GM12878 (cell line): ENCODE measurements around the gene TUBB. TPM values are rescaled to one million over a fixed set of nuclear protein-coding genes. Genes with fewer than 3 reads are reported as not detected.

ENCODE experiments used
- BRCA1 ChIP-seq: IDR thresholded peaks from 2 replicates; pipeline ENCODE4 v1.6.1; 2011; ENCODE audit warnings: low read depth, low read length, improper control_type of control experiment
- EP300 ChIP-seq, 2 experiments: fragments of 150-350 bp in 1 of 2; IDR thresholded peaks; 2 replicates each; pipeline ENCODE4 v1.6.1; 2011 to 2012; ENCODE audit warnings: low read depth in 2 of 2, low read length in 2 of 2, borderline replicate concordance in 1 of 2, improper control_type of control experiment in 1 of 2, inconsistent platforms in 1 of 2; ENCODE audit not compliant: control insufficient read depth in 1 of 2
- NBN ChIP-seq: fragments of 450-650 bp; IDR thresholded peaks from 2 replicates; pipeline ENCODE4 v1.6.1; 2016
- NR2C1 ChIP-seq: fragments of 450-650 bp; IDR thresholded peaks from 2 replicates; pipeline ENCODE4 v1.6.1; 2017; ENCODE audit warnings: antibody characterized with exemption, mild to moderate bottlenecking, moderate library complexity
- PML ChIP-seq: IDR thresholded peaks from 2 replicates; pipeline ENCODE4 v1.6.1; 2012; ENCODE audit warnings: low read length, inconsistent platforms
- POLR2AphosphoS2 ChIP-seq: IDR thresholded peaks from 2 replicates; pipeline ENCODE4 v1.6.1; 2011; ENCODE audit warnings: low read depth, mild to moderate bottlenecking, low read length, improper control_type of control experiment, moderate library complexity
- POU2F2 ChIP-seq: IDR thresholded peaks from 3 replicates; pipeline ENCODE4 v1.6.1; 2011; ENCODE audit warnings: low read depth, mild to moderate bottlenecking, low read length, borderline replicate concordance
- STAT1 ChIP-seq: fragments of 450-650 bp; conservative IDR thresholded peaks from 2 replicates; pipeline ENCODE4 v1.6.1; 2014; ENCODE audit warnings: antibody characterized with exemption, mild to moderate bottlenecking
- TCF3 ChIP-seq: IDR thresholded peaks from 2 replicates; pipeline ENCODE4 v1.6.1; 2012; ENCODE audit warnings: low read depth, mild to moderate bottlenecking, low read length, borderline replicate concordance; ENCODE audit not compliant: insufficient read depth
- ZNF384 ChIP-seq: IDR thresholded peaks from 2 replicates; pipeline ENCODE4 v1.6.1; 2012; ENCODE audit warnings: low read depth, mild to moderate bottlenecking, low read length, improper control_type of control experiment, borderline replicate concordance
- polyA plus RNA-seq, 11 experiments: library from polyadenylated mRNA; depleted of rRNA in 4 of 11; unstranded in 6 of 11; stranded (reverse) in 5 of 11; fragments of >200 nt; fragmentation: Nextera tagmentation in 4 of 11; fragmentation: Illumina TruSeq in 1 of 11; extraction: Ambion mirVana in 4 of 11; extraction: Trizol in 1 of 11; gene quantifications; 1 replicate in 1 of 11; 2 replicates in 10 of 11; pipeline versions ENCODE4 v1.2.1 to v1.2.3, GENCODE V29; 2011 to 2016; ENCODE audit warnings: inconsistent platforms in 2 of 11, missing spikeins in 2 of 11, low read depth in 1 of 11
- total RNA-seq, 4 experiments: library from RNA; depleted of rRNA in 3 of 4; stranded (reverse); fragments of >200 nt in 3 of 4; fragmentation: Illumina TruSeq in 1 of 4; extraction: Trizol in 1 of 4; gene quantifications; 2 replicates each; pipeline versions ENCODE4 v1.2.1 to v1.2.3, GENCODE V29; 2013 to 2021
- TF ChIP-seq, protein P1 (sequence below): fragments of 450-650 bp; IDR thresholded peaks from 2 replicates; pipeline ENCODE4 v1.6.1; 2016; ENCODE audit warnings: mild to moderate bottlenecking
- TF ChIP-seq, protein P2 (sequence below): fragments of 450-650 bp; formaldehyde crosslinking; IDR thresholded peaks from 2 replicates; pipeline ENCODE4 v1.4.0; 2020; ENCODE audit warnings: mild to moderate bottlenecking, moderate library complexity
- TF ChIP-seq, protein P3 (sequence below): fragments of 450-650 bp; IDR thresholded peaks from 2 replicates; pipeline ENCODE4 v1.6.1; 2017; ENCODE audit warnings: mild to moderate bottlenecking, low read depth, inconsistent platforms; ENCODE audit not compliant: poor library complexity, severe bottlenecking

TUBB gene
- total and polyA plus RNA-seq, 10 of the 15 experiments (the other 5 are each of a cell fraction or from before 2014, with no cell fraction given) = 1,039 to 3,052 (median 1,656) TPM

DNA sequence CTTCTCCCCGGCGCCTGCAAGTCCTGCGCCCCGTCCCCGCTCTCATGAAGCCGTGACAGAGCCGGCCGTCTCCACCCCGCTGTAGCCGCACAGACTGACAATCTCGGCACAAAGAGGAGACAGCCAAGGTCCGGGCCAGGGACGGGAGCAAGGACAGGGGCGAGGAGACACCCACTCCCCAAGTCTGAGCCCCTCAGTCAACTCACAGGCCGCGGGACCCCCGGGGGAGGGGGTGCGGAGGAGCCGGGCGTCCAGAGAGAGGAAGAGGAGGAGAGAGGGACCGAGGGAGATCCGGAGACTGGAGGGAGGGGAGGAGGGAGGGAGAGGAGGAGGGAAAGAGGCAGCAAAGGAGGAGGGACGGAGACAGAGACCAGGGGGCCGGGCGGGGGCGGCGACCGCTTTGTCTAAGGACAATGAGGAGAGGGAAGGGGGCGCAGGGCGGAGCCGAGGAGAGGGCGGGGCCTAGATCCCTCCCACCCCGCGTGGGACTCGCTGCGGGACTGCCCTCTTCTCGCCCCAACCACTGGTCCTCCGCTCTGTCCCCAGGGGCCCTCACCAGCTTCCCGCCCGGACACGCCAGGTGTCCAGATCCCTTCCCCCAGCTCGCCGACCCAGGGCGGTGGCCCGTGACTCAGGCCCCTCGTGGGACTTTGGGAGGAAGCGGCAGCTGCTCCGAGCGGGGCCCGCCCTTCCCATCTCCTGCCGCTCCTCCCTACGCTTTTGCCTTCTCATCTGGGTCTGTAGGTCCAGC lies 33.1 kb upstream of the TUBB start (continued):
- TF ChIP-seq PML (no peak), BRCA1 (no peak), POLR2AphosphoS2 (peak; percentile 83; the same call in 1 of the 2 replicates), STAT1 (0 out of 2 replicates have a peak, but pooled peaks have one; percentile 57), POU2F2 (peak; percentile 24; the same call in 1 of the 3 replicates), EP300 (IDR thresholded peaks at IDR 0.05; ENCODE audit: borderline replicate concordance in 1 of 2, control insufficient read depth in 1 of 2, low read depth in 2 of 2, low read length in 2 of 2) (peak; percentile 60 to 91), ZNF384 (no peak), TCF3 (peak; percentile 100), NBN (peak; percentile 97), NR2C1 (peak; percentile 52)
- TF ChIP-seq, protein P1, sequence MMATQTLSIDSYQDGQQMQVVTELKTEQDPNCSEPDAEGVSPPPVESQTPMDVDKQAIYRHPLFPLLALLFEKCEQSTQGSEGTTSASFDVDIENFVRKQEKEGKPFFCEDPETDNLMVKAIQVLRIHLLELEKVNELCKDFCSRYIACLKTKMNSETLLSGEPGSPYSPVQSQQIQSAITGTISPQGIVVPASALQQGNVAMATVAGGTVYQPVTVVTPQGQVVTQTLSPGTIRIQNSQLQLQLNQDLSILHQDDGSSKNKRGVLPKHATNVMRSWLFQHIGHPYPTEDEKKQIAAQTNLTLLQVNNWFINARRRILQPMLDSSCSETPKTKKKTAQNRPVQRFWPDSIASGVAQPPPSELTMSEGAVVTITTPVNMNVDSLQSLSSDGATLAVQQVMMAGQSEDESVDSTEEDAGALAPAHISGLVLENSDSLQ = peak; percentile 74
- TF ChIP-seq, protein P2, sequence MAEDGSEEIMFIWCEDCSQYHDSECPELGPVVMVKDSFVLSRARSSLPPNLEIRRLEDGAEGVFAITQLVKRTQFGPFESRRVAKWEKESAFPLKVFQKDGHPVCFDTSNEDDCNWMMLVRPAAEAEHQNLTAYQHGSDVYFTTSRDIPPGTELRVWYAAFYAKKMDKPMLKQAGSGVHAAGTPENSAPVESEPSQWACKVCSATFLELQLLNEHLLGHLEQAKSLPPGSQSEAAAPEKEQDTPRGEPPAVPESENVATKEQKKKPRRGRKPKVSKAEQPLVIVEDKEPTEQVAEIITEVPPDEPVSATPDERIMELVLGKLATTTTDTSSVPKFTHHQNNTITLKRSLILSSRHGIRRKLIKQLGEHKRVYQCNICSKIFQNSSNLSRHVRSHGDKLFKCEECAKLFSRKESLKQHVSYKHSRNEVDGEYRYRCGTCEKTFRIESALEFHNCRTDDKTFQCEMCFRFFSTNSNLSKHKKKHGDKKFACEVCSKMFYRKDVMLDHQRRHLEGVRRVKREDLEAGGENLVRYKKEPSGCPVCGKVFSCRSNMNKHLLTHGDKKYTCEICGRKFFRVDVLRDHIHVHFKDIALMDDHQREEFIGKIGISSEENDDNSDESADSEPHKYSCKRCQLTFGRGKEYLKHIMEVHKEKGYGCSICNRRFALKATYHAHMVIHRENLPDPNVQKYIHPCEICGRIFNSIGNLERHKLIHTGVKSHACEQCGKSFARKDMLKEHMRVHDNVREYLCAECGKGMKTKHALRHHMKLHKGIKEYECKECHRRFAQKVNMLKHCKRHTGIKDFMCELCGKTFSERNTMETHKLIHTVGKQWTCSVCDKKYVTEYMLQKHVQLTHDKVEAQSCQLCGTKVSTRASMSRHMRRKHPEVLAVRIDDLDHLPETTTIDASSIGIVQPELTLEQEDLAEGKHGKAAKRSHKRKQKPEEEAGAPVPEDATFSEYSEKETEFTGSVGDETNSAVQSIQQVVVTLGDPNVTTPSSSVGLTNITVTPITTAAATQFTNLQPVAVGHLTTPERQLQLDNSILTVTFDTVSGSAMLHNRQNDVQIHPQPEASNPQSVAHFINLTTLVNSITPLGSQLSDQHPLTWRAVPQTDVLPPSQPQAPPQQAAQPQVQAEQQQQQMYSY (CRISPR knock-in tag) = 0 out of 2 replicates have a peak, but pooled peaks have one; percentile 54
- TF ChIP-seq, protein P3, sequence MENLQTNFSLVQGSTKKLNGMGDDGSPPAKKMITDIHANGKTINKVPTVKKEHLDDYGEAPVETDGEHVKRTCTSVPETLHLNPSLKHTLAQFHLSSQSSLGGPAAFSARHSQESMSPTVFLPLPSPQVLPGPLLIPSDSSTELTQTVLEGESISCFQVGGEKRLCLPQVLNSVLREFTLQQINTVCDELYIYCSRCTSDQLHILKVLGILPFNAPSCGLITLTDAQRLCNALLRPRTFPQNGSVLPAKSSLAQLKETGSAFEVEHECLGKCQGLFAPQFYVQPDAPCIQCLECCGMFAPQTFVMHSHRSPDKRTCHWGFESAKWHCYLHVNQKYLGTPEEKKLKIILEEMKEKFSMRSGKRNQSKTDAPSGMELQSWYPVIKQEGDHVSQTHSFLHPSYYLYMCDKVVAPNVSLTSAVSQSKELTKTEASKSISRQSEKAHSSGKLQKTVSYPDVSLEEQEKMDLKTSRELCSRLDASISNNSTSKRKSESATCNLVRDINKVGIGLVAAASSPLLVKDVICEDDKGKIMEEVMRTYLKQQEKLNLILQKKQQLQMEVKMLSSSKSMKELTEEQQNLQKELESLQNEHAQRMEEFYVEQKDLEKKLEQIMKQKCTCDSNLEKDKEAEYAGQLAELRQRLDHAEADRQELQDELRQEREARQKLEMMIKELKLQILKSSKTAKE = peak; percentile 49
